ENCODE measurements around the gene FLII. TPM values are rescaled to one million over a fixed set of nuclear protein-coding genes. Genes with fewer than 3 reads are reported as not detected.
"Not testable (repeated sequence)": the region's sequence is repeated elsewhere in the genome, so short reads cannot be mapped to it uniquely, and the experiment has no call there.

Gene FLII
- 198 TPM for polyA plus RNA-seq (2013, experiment 1 of 2)
- 204 TPM for polyA plus RNA-seq (2013, experiment 2 of 2)

DNA sequence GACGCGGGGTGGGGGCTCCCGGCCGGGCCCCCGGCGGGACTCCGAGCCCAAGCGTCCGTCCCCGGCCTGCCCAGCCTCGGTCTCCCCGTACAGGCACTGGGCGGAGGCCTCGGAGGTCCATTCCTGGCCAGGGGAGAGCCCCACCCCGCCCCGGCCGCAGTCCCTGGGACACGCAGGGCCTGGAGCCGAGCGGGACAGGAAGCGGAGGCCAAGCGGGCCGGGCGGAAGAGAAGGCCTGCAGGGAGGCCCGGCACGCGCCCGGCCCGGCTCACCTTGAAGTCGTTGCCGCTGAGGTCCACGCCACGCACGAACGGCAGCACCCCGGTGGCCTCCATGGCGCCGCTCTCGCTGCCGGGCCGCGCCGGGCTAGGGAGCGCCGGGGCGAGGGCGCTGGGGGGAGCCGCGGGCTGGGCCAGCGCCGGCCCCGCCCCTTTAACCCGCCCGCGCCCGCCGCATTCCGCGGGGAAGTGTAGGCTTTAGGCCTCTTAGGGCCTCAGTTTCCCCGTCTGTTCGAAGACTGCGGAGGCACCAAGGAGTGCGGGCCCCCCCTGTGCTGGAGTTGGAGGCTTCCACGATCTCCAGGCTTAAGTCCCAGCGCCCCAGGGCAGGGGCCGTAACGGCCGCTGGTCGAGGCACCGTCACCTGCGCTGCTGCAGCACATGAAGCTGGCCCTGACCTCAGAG, at the start of gene FLII:
Gene FLII (minus strand): TSS at position 383 of the 683 bp plus-strand sequence. CDS start 48 bp downstream, at position 335.
- Histone ChIP-seq H3K4ac (ENCODE audit: low read depth, low read length) (peak within 1 kb of the TSS; percentile 48), H2AK5ac (ENCODE audit: low read length) (no peak within 1 kb of the TSS), H3K9ac (ENCODE audit: low read length) (peak within 1 kb of the TSS; percentile 94), H2BK15ac (replicated peaks; ENCODE audit: low read depth) (no peak within 1 kb of the TSS), H3K27me3 (ENCODE audit: insufficient read depth, low read length, poor library complexity) (no peaks in the 10 kb centered on the region), H2BK5ac (ENCODE audit: low read length) (peak within 1 kb of the TSS; percentile 54), H3K4me2 (ENCODE audit: low read length) (peak within 1 kb of the TSS; percentile 78), H3K36me3 (ENCODE audit: control insufficient read depth, insufficient read depth, low read length) (peaks cover 5% of the 10 kb centered on the region), H3K18ac (ENCODE audit: low read length) (peak within 1 kb of the TSS; percentile 88), H4K8ac (ENCODE audit: low read depth, low read length) (no peak within 1 kb of the TSS), H3K23ac (ENCODE audit: low read length) (no peak within 1 kb of the TSS), H3K79me1 (ENCODE audit: low read length) (peaks cover 21% of the 10 kb centered on the region), H3K56ac (ENCODE audit: low read length) (peak within 1 kb of the TSS; percentile 95), H3K79me2 (ENCODE audit: control insufficient read depth, insufficient read depth, low read length) (peaks cover 23% of the 10 kb centered on the region), H4K5ac (ENCODE audit: low read length) (no peak within 1 kb of the TSS), H3K27ac (ENCODE audit: low read depth, low read length) (peak within 1 kb of the TSS; percentile 25), H3K4me1 (ENCODE audit: control insufficient read depth, low read depth, low read length) (peaks cover 3% of the 10 kb centered on the region), H3K4me3 (ENCODE audit: low read length) (peak within 1 kb of the TSS; percentile 91), H2BK120ac (ENCODE audit: low read depth, low read length) (no peak within 1 kb of the TSS)
- no CpG with 5 or more reads among the region's 71 CpGs for WGBS (ENCODE audit: extremely low coverage, insufficient coverage, low lambda C conversion rate)
- DNase-seq, result peak; percentile 72

DNA sequence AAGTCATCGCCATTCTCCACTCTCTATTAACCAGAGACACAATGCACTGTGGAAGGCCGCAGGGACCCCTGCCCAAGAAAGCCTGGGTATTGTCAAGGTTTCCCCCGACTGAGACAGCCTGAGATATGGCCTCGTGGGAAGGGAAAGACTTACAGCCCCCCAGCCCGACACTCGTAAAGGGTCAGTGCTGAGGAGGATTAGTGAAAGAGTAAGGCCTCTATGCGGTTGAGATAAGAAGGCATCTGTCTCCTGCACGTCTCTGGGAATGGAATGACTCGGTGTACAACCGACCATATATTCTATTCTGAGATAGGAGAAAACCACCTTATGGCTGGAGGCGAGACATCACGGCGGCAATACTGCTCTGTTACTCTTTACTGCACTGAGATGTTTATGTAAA, 44.7 kb upstream of the FLII start:
- DNase-seq; H3K18ac ChIP-seq (ENCODE audit: low read length); H3K9ac ChIP-seq (ENCODE audit: low read length); H3K4ac ChIP-seq (ENCODE audit: low read depth, low read length); H3K4me3 ChIP-seq (ENCODE audit: low read length); H3K56ac ChIP-seq (ENCODE audit: low read length); H2AK5ac ChIP-seq (ENCODE audit: low read length); H3K27me3 ChIP-seq (ENCODE audit: insufficient read depth, low read length, poor library complexity); H3K79me1 ChIP-seq (ENCODE audit: low read length); H2BK15ac ChIP-seq (replicated peaks; ENCODE audit: low read depth); H2BK5ac ChIP-seq (ENCODE audit: low read length); H3K27ac ChIP-seq (ENCODE audit: low read depth, low read length); H3K4me1 ChIP-seq (ENCODE audit: control insufficient read depth, low read depth, low read length); H3K4me2 ChIP-seq (ENCODE audit: low read length); H2BK120ac ChIP-seq (ENCODE audit: low read depth, low read length); H4K5ac ChIP-seq (ENCODE audit: low read length); H3K79me2 ChIP-seq (ENCODE audit: control insufficient read depth, insufficient read depth, low read length); H3K23ac ChIP-seq (ENCODE audit: low read length); H4K8ac ChIP-seq (ENCODE audit: low read depth, low read length): not testable (repeated sequence)
- WGBS (ENCODE audit: extremely low coverage, insufficient coverage, low lambda C conversion rate), result no CpG with 5 or more reads among the region's 13 CpGs
- H3K36me3 ChIP-seq (ENCODE audit: control insufficient read depth, insufficient read depth, low read length), result peaks cover 31% of the 10 kb centered on the region

DNA sequence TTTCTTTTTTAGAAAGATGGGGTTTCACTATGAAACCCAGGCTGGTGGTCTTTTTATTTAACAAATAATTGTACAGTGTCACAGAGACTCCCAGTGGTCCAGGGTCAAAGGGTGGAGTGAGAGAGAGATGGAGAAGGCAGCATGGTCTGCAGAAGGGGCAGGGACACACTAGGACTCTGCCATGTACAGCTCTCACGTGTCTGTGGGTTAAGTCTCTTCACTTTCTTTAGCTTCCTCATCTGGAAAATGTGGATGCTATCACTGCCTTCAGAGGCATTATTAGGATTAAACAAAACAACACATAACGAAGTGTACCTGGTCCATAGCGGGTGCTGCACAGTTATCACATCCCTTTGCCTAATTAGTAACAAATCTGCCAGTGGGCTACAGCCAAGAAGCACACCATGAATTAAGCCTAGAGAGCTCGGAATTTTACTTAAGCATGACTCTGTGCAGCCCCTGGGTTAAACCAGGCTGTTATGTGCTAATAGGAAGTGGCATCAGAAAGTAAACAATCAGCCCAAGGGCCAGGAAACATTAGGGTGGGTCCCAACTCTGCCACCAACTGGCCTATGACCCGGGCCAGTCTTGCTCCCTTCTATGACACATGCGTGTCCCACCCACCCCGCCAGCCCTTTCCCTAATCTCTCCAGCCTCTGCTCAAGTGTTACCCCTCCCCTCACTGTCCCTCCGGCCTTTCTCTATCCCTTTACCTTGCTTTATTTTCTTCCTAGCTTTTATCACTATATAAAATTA, 42.4 kb upstream of the FLII start:
- H3K79me1 ChIP-seq (ENCODE audit: low read length), result peaks cover 3% of the 10 kb centered on the region
- H3K4me2 ChIP-seq (ENCODE audit: low read length), result no peak overlapping the region
- H3K27ac ChIP-seq (ENCODE audit: low read depth, low read length), result no peak overlapping the region
- peaks cover 26% of the 10 kb centered on the region for H3K36me3 ChIP-seq (ENCODE audit: control insufficient read depth, insufficient read depth, low read length)
- no peaks in the 10 kb centered on the region for H3K79me2 ChIP-seq (ENCODE audit: control insufficient read depth, insufficient read depth, low read length)
- H3K9ac ChIP-seq (ENCODE audit: low read length), result no peak overlapping the region
- no peak overlapping the region for H2BK120ac ChIP-seq (ENCODE audit: low read depth, low read length)
- no peak for DNase-seq
- H2BK15ac ChIP-seq (replicated peaks; ENCODE audit: low read depth), result no peak overlapping the region
- no peak overlapping the region for H3K56ac ChIP-seq (ENCODE audit: low read length)
- no peak overlapping the region for H3K18ac ChIP-seq (ENCODE audit: low read length)
- no peak overlapping the region for H2AK5ac ChIP-seq (ENCODE audit: low read length)
- H3K4ac ChIP-seq (ENCODE audit: low read depth, low read length), result no peak overlapping the region
- no peaks in the 10 kb centered on the region for H3K27me3 ChIP-seq (ENCODE audit: insufficient read depth, low read length, poor library complexity)
- H3K4me1 ChIP-seq (ENCODE audit: control insufficient read depth, low read depth, low read length), result no peaks in the 10 kb centered on the region
- no peak overlapping the region for H4K8ac ChIP-seq (ENCODE audit: low read depth, low read length)
- H3K23ac ChIP-seq (ENCODE audit: low read length), result no peak overlapping the region
- H2BK5ac ChIP-seq (ENCODE audit: low read length), result no peak overlapping the region
- H4K5ac ChIP-seq (ENCODE audit: low read length), result no peak overlapping the region
- no peak overlapping the region for H3K4me3 ChIP-seq (ENCODE audit: low read length)
- no CpG with 5 or more reads among the region's 8 CpGs for WGBS (ENCODE audit: extremely low coverage, insufficient coverage, low lambda C conversion rate)

DNA sequence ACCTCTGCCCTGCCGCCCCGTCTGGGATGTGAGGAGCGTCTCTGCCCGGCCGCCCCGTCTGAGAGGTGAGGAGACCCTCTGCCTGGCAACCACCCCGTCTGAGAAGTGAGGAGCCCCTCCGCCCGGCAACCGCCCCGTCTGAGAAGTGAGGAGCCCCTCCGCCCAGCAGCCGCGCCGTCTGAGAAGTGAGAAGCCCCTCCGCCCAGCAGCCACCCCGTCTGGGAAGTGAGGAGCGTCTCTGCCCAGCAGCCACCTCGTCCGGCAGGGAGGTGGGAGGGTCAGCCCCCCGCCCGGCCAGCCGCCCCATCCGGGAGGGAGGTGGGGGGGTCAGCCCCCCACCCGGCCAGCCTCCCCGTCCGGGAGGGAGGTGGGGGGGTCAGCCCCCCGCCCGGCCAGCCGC, 39.5 kb upstream of the FLII start:
- not testable (repeated sequence) for H3K4me2 ChIP-seq (ENCODE audit: low read length); H2BK120ac ChIP-seq (ENCODE audit: low read depth, low read length); H3K56ac ChIP-seq (ENCODE audit: low read length); H3K27me3 ChIP-seq (ENCODE audit: insufficient read depth, low read length, poor library complexity); H3K18ac ChIP-seq (ENCODE audit: low read length); H2BK15ac ChIP-seq (replicated peaks; ENCODE audit: low read depth); H3K27ac ChIP-seq (ENCODE audit: low read depth, low read length); H3K4ac ChIP-seq (ENCODE audit: low read depth, low read length); H4K8ac ChIP-seq (ENCODE audit: low read depth, low read length); DNase-seq; H3K9ac ChIP-seq (ENCODE audit: low read length); H3K79me2 ChIP-seq (ENCODE audit: control insufficient read depth, insufficient read depth, low read length); H3K4me3 ChIP-seq (ENCODE audit: low read length); H2BK5ac ChIP-seq (ENCODE audit: low read length); H3K23ac ChIP-seq (ENCODE audit: low read length); H4K5ac ChIP-seq (ENCODE audit: low read length); H3K79me1 ChIP-seq (ENCODE audit: low read length); H2AK5ac ChIP-seq (ENCODE audit: low read length); H3K4me1 ChIP-seq (ENCODE audit: control insufficient read depth, low read depth, low read length)
- H3K36me3 ChIP-seq (ENCODE audit: control insufficient read depth, insufficient read depth, low read length), result peaks cover 26% of the 10 kb centered on the region
- WGBS (ENCODE audit: extremely low coverage, insufficient coverage, low lambda C conversion rate), result no CpG with 5 or more reads among the region's 30 CpGs

DNA sequence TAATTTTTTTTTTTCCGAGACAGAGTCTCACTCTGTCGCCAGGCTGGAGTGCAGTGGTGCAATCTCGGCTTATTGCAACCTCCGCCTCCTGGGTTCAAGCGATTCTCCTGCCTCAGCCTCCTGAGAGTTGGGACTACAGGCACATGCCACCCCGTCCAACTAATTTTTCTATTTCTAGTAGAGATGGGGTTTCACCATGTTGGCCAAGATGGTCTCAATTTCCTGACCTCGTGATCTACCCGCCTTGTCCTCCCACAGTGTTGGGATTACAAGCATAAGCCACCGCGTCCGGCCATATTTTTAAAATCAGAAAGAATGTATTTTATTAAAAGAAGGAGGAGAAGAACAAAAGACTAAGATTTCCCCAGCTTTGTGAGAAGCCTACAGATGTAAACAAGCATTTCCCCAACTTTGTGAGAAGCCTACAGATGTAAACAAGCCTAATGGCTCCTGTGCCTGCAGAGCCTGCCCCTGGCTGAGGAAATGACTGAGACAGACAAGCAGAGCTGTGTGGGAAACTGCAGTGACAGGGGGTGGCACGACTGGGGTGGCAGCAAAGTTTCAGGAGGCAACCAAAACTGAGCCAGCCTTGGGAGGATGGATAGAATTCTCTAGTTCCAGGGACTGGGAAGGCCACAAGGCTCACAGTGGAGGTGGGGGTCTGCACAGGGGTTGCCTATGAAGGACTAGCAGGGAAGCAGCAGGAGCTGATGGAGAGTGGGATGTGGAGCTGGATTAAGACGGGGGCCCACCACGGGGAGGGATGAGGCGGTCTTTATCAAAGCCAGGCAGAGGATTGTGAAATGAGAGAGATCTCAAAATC, 33.4 kb upstream of the FLII start:
- Histone ChIP-seq H3K18ac (ENCODE audit: low read length) (no peak overlapping the region), H2BK120ac (ENCODE audit: low read depth, low read length) (no peak overlapping the region), H2BK5ac (ENCODE audit: low read length) (no peak overlapping the region), H4K8ac (ENCODE audit: low read depth, low read length) (no peak overlapping the region), H2BK15ac (replicated peaks; ENCODE audit: low read depth) (no peak overlapping the region), H3K27ac (ENCODE audit: low read depth, low read length) (no peak overlapping the region), H3K56ac (ENCODE audit: low read length) (no peak overlapping the region), H3K4ac (ENCODE audit: low read depth, low read length) (no peak overlapping the region), H4K5ac (ENCODE audit: low read length) (no peak overlapping the region), H3K4me2 (ENCODE audit: low read length) (no peak overlapping the region), H3K4me1 (ENCODE audit: control insufficient read depth, low read depth, low read length) (no peaks in the 10 kb centered on the region), H3K9ac (ENCODE audit: low read length) (no peak overlapping the region), H3K4me3 (ENCODE audit: low read length) (no peak overlapping the region), H3K79me2 (ENCODE audit: control insufficient read depth, insufficient read depth, low read length) (no peaks in the 10 kb centered on the region), H3K27me3 (ENCODE audit: insufficient read depth, low read length, poor library complexity) (no peaks in the 10 kb centered on the region), H3K36me3 (ENCODE audit: control insufficient read depth, insufficient read depth, low read length) (peaks cover 37% of the 10 kb centered on the region), H2AK5ac (ENCODE audit: low read length) (no peak overlapping the region), H3K23ac (ENCODE audit: low read length) (no peak overlapping the region), H3K79me1 (ENCODE audit: low read length) (no peaks in the 10 kb centered on the region)
- WGBS (ENCODE audit: extremely low coverage, insufficient coverage, low lambda C conversion rate), result no CpG with 5 or more reads among the region's 15 CpGs
- DNase-seq, result no peak
